Measurements from ENCODE around the gene TSKS.

DNA sequence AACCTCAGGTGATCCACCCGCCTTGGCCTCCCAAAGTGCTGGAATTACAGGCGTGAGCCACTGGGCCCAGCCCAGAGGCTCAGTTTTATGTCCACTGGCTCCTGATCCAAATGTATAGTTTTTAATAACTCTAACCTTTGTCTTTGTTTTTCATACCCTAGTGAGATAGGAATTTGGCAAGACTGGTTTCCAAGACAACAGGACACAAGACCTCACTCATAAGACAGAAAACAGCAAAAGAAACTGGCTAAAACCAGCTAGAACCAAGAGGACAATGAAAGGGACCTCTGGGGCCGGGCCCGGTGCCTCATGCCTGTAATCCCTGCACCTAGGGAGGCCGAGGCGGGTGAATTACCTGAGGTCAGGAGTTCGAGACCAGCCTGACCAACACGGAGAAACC lies 44.6 kb downstream of the TSKS start:
- TF ChIP-seq EP300 (IDR thresholded peaks at IDR 0.05; ENCODE audit: borderline replicate concordance) (no peak), ZBTB7A (IDR thresholded peaks at IDR 0.05; ENCODE audit: low read depth) (no peak), YY1 (IDR thresholded peaks at IDR 0.05; ENCODE audit: low read depth) (no peak), EGR1 (IDR thresholded peaks at IDR 0.05) (no peak), REST (IDR thresholded peaks at IDR 0.05; ENCODE audit: low read depth) (no peak), TAF1 (IDR thresholded peaks at IDR 0.05; ENCODE audit: low read depth) (no peak), CREB1 (IDR thresholded peaks at IDR 0.05; ENCODE audit: low read depth) (no peak)
